Measurements from ENCODE around the gene MSLN. TPM values are rescaled to one million over a fixed set of nuclear protein-coding genes. Genes with fewer than 3 reads are reported as not detected.

Gene MSLN
- total RNA-seq, 4 donors from 2014 or later, result 0.44 to 0.82 TPM; not detected in 2

- TF ChIP-seq CTCF (IDR thresholded peaks at IDR 0.05; ENCODE audit: low read depth), result no peak
Observed at GRCh38 chr16:791131-791530, 30.6 kb downstream of the MSLN start.

DNA sequence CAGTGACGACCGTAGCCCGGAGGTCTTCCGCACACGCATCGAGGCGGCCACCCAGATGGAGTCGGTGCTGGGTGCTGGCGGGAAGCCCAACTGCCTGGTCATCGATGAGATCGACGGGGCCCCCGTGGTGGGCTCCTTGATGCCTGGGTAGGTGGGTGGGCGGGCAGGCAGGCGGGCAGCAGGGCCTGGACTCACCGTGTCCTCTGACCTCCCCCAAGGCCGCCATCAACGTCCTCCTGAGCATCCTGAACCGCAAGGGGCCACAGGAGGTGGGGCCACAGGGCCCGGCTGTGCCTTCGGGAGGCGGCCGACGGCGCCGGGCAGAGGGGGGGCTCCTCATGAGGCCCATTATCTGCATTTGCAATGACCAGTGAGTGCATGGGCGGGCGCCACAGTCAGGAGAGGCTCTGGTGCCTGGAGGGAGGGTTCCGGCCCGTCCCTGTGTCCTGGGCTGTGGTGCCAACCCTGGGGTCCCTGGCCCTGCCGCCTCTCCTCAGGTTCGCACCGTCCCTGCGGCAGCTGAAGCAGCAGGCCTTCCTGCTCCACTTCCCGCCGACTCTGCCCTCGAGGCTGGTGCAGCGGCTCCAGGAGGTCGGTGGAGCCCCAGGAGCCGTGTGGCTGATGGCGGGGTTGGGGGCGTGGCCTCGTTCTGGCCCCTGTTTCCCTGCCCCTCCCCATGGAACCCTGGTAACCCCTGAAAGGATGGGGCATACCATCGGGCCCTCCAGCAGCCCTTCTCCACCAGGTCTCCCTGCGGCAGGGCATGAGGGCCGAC, 31.9 kb downstream of the MSLN start:
- TF ChIP-seq CTCF (IDR thresholded peaks at IDR 0.05; ENCODE audit: low read depth), result no peak

- no peak for TF ChIP-seq CTCF (IDR thresholded peaks at IDR 0.05; ENCODE audit: low read depth)
Observed at GRCh38 chr16:793414-793813, 32.9 kb downstream of the MSLN start.

- TF ChIP-seq CTCF (IDR thresholded peaks at IDR 0.05; ENCODE audit: low read depth), result no peak
Observed at GRCh38 chr16:794091-794822, 33.7 kb downstream of the MSLN start.

- no peak for TF ChIP-seq CTCF (IDR thresholded peaks at IDR 0.05; ENCODE audit: low read depth)
Observed at GRCh38 chr16:794853-795466, 34.4 kb downstream of the MSLN start.

GRCh38 chr16:795580-796229, 35.2 kb downstream of the MSLN start:
- no peak for TF ChIP-seq CTCF (IDR thresholded peaks at IDR 0.05; ENCODE audit: low read depth)
